NOMO-1 treated with DMSO at 0.1 percent for 48 hours (cell line): Measurements from ENCODE around the gene S1PR5.
"Not testable (repeated sequence)": the region's sequence is repeated elsewhere in the genome, so short reads cannot be mapped to it uniquely, and the experiment has no call there.

Experiments used
- DNase-seq: peaks from one replicate; lab custom pipeline; 2025; ENCODE audit not compliant: unreplicated experiment; lab: John Stamatoyannopoulos, UW

The S1PR5 gene

DNA sequence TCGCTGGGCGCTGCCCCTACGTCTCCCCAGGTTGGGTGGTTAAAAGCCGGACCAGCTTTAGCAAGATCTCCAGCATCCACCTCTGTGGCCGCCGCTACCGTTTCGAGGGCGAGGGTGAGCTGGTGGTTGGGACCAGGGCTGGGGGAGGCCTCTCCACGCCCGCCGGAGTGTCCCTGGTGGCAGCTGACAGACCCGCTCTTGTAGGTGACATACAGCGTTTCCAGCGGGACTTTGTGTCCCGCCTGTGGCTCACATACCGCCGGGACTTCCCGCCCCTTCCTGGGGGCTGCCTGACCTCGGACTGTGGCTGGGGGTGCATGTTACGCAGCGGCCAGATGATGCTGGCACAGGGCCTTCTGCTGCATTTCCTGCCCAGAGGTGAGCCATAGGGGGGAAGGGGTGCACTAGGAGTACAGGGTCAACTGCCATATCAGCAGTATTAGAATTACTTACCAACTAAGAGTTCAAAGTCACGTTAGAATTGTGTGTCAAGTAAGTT is 27.6 kb upstream of the S1PR5 start:
- no peak for DNase-seq

DNA sequence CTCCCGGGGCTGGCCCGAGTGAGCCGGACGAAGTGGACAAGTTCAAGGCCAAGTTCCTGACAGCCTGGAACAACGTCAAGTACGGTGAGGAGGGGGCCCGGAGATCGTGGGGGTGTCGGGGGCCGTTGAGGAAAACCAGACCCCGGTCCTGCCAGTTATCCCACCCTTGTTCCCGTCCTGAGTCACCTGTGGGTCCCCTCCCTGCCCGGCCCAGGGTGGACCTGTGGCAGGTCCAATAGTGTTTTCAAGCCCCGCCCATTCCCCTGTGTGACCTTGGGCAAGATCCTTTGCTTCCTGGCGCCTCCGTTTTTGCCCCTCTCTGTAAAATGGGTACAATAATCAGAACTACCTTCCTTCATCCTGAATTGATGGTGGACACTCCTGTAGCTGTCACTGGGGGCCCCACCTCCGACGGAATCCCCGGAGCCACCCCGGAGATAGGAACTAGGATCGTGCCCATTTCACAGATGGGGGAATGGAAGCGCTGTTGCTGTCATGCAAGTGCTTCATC is 27.1 kb upstream of the S1PR5 start:
- no peak for DNase-seq

DNA sequence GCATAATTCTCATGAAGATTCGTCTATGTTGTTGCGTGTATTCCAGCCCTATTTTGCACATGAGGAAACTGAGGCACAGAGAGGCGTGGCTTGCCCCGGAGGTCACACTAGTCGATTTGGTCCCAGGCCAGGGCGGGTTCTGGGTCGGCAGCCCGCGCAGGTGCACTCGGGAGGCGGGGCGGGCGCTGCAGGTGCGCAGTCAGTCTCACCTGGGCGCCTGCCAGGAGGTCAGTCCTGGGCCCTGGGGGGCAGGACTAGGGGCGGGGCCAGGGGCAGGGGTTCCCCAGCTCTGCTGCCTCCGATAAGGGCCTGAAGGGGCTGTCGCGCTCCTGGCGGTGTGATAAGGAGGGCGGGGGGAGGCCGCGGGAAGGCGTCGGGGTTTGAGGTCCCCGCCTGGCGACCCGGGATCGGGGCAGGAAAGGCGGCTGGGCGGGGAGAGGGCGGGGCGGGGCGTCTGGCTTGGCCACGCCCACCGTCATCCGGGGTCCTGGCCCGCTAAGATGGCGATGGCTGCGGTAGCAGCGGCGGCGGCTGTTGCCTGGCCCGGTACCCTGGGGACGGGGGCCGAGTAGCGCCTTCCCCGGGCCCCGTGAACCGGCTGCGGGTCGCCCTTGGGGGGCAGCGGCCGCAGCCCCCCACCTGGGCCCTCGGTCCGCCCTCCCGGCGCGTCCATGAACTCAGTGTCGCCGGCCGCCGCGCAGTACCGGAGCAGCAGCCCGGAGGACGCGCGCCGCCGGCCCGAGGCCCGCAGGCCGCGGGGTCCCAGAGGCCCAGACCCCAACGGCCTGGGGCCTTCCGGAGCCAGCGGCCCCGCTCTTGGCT is 26.4 kb upstream of the S1PR5 start, which contains the start of gene ATG4D:
ATG4D (plus strand) TSS at position 485 of the 822 bp plus-strand sequence; CDS start at position 672, 187 bp downstream.
- peak; percentile 53 for DNase-seq

DNA sequence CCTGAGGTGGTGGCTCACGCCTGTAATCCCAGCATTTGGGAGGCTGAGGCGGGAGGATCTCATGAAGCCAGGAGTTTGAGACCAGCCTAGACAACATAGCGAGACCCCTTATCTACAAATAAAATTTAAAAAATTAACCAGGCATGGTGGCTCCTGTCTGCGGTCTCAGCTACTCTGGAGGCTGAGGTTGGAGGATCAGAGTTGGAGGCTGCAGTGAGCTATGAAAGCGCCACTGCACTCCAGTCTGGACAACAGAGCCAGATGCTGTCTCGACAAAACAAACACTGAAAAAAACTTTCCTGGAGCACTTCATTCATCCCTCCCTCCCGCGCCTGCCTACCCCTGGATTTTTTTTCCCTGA is 25.8 kb upstream of the S1PR5 start:
- DNase-seq = no peak

DNA sequence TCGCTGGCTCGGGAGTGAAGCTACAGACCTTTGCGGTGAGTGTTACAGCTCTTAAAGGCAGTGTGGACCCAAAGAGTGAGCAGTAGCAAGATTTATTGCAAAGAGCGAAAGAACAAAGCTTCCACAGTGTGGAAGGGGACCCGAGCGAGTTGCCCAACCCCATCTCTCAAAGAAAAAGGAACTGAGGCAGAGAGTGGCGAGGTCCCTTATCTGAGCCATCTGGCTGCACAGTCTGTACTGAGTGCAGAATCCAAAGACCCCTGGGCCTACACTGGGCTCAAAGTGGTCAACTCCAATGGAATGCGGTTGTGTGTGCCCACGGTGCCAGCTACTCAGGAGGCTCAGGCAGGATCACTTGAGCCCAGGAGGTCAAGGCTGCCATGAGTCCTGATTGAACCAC is 21.8 kb upstream of the S1PR5 start:
- DNase-seq = peak; percentile 42

DNA sequence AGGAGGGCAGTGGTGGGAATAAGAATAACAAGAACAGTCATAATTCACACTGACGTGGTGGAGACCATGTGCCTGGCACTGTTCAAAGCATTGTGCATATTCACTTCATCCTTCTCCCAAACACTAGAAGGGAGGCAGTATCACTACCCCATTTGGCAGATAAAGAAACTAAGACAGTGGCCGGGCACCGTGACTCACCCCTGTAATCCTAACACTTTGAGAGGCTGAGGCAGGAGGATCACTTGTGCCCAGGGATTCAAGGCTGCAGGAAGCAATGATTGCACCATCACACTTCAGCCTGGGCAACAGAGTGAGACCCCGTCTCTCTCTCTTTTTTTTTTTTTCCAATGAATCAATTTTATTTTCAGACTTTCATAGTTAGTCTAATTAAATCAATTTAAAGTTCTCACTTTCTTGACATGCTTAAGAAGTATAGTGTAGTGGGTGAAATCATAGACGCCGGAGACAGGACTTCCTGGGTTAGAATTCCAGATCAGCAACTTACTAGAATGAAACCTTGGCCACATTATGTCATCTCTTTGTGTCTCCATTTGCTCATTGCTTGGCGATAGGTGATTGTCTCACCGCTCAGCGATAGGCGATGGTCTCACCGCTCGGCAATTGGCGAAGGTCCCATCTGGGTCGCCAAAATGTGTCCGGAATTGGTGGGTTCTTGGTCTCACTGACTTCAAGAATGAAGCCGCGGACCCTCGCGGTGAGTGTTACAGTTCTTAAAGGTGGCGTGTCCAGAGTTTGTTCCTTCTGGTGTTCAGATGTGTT is 21.1 kb upstream of the S1PR5 start:
- DNase-seq = peak; percentile 34

DNA sequence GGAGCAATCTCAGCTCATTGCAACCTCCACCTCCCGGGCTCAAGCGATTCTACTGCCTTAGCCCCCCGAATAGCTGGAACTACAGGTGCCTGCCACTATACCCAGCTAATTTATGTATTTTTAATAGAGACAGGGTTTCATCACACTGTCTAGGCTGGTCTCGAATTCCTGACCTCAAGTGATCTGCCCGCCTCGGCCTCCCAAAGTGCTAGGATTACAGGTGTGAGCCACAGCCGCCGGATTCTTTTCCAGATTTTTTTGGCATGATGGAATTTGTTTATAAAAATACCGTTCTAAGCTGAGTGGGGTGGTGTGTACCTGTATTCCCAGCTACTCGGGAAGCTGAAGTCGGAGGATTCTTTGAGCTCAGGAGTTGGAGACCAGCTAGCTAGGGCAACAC is 20.4 kb upstream of the S1PR5 start:
- no peak for DNase-seq

DNA sequence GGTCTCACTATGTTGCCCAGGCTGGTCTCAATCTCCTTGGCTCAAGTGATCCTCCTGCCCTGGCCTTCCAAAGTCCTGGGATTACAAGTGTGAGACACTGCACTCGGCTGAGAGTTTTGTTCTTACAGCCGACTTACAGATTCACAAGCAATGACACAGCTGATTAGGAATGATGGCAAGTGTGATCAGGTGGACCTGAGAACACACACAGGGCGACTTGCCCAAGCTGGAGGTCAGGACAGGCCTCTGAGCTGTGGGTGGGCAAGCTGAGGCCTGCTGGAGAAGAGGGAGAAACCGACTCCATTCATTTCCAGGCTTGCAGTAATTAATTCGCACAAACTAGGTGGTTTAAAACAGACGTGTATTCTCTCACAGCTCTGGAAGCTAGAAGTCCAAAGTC is 18.4 kb upstream of the S1PR5 start:
- no peak for DNase-seq

DNA sequence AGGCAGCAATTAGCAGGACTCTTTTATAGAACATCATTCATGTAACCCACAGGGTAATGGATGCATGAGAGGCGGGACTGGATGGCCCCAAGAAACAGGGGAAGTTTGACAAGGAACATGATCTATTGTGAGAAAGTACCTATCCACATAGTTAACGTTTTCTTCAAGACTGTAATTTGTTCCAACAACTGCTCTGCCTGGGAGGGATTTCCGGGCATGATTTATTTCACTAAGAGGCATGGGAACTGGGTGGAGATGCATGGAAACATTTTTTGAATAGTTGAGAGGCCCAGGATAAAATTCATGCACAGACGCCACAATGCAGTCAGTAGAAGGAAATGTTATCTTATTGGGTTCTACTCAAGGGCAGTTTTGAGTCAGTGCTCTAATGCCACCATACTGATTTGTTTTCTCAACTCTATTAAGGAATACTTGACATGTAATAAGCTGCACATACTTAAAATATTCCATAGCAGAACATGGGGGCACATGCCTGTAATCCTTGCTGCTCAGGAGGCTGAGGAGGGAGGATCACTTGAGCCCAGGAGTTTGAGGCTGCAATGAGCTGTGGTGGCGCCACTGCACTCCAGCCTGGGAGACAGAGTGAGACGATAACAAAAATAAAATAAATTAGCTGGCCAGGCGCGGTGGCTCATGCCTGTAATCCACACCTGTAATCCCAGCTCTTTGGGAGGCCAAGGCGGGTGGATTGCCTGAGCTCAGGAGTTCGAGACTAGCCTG is 16.6 kb upstream of the S1PR5 start:
- peak; percentile 53 for DNase-seq

DNA sequence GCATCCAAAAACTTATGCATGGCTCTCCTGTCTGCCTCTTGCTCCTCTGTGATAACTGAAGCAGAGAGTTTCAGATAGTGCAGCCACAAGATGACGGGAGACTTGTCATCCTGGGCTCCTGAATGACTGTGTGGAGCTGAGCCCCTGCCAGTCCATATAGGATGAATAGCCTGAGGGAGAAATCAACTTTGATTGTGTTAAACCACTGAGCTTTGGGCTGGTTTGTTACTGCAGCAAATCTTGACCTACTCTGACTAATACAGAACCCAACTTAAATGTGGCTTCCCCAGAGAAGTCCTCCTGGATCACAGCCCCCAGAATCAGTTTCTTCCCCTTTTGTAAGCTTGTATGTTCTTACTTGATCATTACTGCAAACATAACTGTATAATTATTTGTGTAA is 15.2 kb upstream of the S1PR5 start:
- DNase-seq = no peak

DNA sequence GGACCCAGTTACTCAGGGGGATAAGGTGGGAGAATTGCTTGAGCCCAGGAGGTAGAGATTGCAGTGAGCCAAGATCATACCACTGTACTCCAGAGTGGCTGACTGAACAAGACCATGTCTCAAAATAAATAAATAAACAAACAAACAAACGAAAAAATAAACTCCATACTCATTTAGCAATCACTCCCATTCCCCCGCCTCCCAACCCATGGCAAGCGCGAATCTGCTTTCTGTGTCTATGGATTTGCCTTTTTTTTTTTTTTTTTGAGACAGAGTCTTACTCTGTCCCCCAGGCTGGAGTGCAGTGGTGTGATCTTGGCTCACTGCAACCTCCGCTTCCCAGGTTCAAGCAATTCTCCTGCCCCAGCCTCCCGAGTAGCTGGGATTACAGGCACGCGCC is 9.6 kb upstream of the S1PR5 start:
- not testable (repeated sequence) for DNase-seq

DNA sequence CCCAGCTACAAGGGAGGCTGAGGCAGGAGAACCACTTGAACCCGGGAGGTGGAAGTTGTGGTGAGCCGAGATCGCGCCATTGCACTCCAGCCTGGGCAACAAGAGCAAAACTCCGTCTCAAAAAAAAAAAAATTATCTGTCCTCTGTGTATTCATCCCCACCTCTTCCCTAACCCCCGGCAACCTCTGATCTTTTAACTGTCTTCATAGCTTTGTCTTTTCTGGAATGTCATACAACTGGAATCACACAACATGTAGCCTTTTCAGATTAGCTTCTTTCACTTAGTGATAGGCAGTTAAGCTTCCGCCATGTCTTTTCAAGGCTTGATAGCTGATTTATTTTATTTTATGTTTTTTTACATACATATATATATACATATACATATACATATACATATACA is 8.4 kb upstream of the S1PR5 start:
- no peak for DNase-seq

DNA sequence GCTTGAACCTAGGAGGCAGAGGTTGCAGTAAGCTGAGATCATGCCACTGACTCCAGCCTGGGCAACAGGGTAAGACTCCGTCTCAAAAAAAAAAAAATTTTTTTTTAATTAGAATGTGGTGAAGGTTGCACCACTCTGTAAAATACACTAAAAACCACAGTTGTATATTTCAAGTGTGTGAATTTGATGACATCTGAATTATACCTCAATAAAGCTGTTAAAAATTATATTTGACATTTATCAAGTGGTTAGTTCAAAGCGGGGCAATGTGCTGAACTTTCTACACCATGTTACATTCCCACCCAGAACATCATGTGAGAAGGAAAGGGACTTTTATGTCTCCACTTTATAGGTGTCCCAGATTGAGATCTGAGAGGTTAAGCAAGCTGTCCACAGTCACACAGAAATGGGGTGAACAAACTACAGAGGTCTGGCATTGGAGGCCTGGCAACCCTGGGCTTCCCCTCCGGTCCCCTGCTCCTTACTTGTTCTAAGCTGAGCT is 5.9 kb upstream of the S1PR5 start:
- no peak for DNase-seq

DNA sequence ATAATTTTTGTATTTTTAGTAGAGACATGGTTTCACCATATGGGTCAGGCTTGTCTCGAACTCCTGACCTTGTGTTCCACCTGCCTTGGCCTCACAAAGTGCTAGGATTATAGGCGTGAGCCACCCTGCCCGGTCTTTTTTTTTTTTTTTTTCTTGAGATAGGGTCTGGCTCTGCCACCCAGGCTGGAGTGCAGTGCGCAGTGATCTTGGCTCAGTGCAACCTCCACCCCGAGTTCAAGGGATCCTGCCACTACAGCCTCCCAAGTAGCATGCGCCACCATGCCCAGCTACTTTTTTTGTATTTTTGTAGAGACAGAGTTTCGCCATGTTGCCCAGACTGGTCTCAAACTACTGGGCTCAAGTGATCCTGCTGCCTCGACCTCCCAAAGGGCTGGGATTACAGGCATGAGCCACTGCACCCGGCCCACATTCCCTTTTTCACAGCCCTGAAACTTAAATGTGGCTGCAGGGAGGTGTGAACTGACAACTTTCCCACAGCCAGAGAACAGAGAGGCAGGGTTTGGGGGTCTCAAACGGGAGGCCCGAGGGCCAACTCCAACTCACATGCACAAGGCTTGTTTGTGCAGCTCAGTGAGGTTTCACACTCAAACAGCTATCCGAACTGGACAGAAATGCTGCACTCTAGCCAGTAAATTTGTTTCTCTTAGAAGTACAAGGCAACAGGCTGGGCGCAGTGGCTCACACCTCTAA is 4.4 kb upstream of the S1PR5 start:
- no peak for DNase-seq

DNA sequence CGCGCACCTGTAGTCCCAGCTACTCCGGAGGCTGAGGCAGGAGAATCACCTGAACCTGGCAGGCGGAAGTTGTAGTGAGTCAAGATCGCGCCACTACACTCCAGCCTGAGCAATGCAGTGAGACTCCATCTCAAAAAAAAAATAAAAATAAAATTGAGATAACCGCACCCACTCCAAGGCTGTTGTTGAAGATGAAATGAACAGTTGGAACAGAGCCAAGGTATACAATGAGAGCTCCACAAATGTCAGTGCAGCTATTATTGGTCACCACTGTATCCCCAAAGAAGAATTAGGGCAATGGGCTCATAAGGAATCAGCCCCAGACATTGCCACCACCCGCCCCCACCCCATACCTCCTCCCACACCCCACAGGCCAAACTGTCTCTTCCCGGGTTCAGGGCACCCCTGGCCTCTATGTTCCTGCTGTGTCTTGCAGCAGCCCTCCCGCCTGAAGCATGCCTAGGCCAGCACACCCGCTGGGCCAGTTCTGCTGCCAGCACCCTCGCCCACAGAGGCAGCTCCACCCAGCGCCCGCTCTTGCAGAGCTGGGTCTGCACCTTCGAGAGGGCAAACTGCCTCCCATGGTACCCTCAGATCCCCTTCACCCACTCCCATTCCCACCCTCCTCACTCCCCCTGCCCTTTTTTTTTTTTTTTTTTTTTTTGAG is 3.5 kb upstream of the S1PR5 start:
- DNase-seq = no peak

DNA sequence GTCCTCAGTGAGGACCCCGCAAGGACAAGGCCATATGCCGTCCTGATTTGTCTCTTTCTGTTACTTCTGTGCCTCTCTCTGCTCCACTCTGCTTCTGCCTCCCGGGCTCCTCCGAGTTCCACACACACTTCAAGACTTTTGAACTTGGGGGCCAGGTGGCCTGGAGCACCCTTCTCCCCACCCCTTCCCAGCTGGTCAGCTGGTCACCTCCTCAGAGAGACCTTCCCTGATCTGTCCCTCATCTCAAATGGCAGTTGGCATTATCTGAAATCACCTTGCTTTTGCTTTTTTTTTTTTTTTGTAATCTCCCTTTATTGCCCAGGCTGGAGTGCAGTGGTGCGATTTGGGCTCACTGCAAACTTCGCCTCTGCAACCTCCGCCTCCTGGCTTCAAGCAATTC is 2.2 kb upstream of the S1PR5 start:
- DNase-seq = no peak

DNA sequence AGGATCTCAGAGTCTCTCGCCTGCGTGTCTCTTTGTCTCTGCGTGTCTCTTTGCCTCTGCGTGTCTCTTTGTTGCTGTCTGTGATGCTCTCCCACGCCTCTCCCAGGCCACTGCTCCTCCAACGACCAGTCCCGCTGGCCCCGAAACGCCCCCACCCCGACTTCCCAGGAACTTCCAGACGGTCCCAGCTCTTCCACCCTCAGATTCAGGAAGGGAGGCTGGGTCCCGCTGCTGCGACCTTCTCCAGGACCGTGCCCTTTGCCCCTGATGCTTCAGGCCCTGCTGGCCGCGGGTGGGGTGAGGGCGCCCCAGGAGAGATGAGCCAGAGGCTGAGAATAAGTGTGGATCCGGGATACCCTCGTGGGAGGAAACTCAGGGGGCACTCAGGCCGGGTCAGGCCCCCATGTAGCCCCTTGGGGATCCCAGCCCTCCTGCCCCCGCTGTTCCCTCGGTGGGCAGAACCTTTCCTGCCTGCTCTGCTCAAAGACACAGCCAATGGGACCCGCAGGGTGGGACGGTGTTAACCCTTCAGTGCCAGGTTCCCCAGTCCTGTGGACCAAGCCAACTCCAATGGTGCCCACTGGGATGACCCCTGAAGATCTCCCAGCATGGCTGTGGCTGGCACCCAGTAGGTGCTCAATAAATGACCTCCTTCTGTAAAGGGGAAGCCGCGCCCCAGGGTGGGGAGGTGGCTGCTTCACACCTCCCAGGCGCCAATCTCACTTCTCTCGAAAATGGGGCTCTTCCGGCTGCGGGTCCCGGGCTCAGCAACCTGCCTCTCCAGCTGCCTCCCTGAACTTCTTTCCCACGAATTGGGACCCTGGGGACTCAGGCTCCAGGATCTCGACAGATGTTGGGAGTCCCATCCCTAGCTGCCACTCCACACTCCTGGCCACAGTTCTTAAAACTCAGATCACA is 1.5 kb upstream of the S1PR5 start:
- no peak for DNase-seq

DNA sequence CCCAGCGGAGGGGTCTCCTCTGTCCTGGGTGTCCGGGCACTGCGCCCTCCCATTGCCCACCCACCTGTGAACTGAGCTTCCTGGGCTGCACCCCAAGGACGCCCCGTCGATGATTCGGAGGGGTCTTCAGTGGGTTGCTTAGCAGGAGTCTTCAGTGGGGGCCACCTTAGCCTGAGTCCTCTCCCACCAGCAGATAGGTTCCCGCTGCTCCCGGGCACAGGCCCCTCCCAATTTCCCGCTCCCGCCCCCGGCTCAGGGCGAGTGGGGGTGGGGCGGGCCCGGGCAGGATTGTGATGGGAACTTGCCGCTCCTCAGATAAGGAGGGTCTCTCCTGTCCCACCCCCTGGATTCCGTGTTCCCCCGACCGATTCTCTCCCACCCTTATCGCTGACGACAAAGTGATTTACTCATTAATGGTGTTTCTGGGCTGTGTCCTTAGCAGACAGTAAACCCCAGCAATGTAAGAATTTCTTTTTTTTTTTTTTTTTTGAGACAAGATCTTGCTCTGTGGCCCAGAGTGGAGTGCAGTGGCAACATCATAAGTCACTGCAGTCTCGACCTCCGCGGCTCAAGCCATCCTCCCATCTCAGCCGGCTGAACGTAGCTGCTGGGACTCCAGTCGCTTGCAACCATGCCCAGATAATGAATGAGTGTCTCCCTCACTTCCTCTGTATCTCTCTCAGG is 655 bp upstream of the S1PR5 start:
- DNase-seq = peak; percentile 32
